HL-60 (cell line): ENCODE data around the gene ADAMTS12.

ENCODE experiments used
- DNase-seq, 2 experiments: peaks; one replicate each; pipeline ENCODE4 v3.0.0-alpha.2; 2010 to 2020; ENCODE audit warnings: low read depth in 1 of 2, low spot score in 1 of 2
- H3K27ac ChIP-seq: fragments of 250-450 bp; sonication (Bioruptor Pico); replicated peaks from 2 replicates; pipeline ENCODE4 v1.5.1; 2020; ENCODE audit warnings: mild to moderate bottlenecking, moderate library complexity
- H3K27me3 ChIP-seq: fragments of 250-450 bp; sonication (Bioruptor Pico); 2 replicates; pipeline ENCODE4 v1.5.1; 2021; ENCODE audit warnings: mild to moderate bottlenecking, moderate library complexity; ENCODE audit not compliant: insufficient read depth, poor library complexity, severe bottlenecking
- H3K4me3 ChIP-seq: replicated peaks from 2 replicates; pipeline ENCODE4 v1.5.1; 2011; ENCODE audit warnings: mild to moderate bottlenecking, control low read depth, low read length; ENCODE audit not compliant: insufficient read depth
- GABPA ChIP-seq: IDR thresholded peaks from 2 replicates; pipeline ENCODE4 v1.6.1; 2012; ENCODE audit warnings: low read depth
- POLR2AphosphoS5 ChIP-seq: IDR thresholded peaks from 2 replicates; pipeline ENCODE4 v1.6.1; 2012; ENCODE audit warnings: low read depth
- SPI1 ChIP-seq: IDR thresholded peaks from 2 replicates; pipeline ENCODE4 v1.6.1; 2012; ENCODE audit warnings: low read depth, mild to moderate bottlenecking, borderline replicate concordance
- TF ChIP-seq, protein P1 (sequence below): IDR thresholded peaks from one replicate; pipeline ENCODE4 v1.5.1; 2011; ENCODE audit warnings: low read length, control low read depth, inconsistent platforms; ENCODE audit not compliant: insufficient read depth
- TF ChIP-seq, protein P2 (sequence below): IDR thresholded peaks from 2 replicates; pipeline ENCODE4 v1.6.1; 2012; ENCODE audit warnings: low read depth; ENCODE audit not compliant: insufficient replicate concordance

Gene ADAMTS12

DNA sequence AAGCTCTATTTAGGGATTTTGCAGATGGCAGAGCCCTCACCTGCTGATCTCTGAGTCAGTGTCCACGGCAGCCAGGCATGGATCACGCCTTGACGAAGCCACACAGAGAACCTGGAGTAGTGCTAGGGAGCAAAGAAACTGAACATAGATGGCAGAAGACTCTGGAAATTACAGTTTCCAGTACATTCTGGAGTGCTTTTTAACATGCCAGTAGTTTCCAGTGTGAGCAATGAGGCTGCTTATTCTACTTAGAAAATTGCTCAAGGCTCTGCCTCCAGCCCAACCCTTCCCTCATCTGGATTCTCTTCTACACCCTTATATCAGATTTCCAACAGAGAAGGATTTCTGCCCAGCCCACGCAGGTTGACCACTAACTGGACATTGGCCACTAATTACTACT lies 203.3 kb downstream of the ADAMTS12 start:
- Histone ChIP-seq H3K27me3 (no peaks in the 10 kb centered on the region), H3K27ac (no peak overlapping the region), H3K4me3 (no peak overlapping the region)
- DNase-seq: no peak
- TF ChIP-seq POLR2AphosphoS5 (no peak), GABPA (no peak), SPI1 (no peak)
- TF ChIP-seq, protein P1, sequence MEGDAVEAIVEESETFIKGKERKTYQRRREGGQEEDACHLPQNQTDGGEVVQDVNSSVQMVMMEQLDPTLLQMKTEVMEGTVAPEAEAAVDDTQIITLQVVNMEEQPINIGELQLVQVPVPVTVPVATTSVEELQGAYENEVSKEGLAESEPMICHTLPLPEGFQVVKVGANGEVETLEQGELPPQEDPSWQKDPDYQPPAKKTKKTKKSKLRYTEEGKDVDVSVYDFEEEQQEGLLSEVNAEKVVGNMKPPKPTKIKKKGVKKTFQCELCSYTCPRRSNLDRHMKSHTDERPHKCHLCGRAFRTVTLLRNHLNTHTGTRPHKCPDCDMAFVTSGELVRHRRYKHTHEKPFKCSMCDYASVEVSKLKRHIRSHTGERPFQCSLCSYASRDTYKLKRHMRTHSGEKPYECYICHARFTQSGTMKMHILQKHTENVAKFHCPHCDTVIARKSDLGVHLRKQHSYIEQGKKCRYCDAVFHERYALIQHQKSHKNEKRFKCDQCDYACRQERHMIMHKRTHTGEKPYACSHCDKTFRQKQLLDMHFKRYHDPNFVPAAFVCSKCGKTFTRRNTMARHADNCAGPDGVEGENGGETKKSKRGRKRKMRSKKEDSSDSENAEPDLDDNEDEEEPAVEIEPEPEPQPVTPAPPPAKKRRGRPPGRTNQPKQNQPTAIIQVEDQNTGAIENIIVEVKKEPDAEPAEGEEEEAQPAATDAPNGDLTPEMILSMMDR: no peak
- TF ChIP-seq, protein P2, sequence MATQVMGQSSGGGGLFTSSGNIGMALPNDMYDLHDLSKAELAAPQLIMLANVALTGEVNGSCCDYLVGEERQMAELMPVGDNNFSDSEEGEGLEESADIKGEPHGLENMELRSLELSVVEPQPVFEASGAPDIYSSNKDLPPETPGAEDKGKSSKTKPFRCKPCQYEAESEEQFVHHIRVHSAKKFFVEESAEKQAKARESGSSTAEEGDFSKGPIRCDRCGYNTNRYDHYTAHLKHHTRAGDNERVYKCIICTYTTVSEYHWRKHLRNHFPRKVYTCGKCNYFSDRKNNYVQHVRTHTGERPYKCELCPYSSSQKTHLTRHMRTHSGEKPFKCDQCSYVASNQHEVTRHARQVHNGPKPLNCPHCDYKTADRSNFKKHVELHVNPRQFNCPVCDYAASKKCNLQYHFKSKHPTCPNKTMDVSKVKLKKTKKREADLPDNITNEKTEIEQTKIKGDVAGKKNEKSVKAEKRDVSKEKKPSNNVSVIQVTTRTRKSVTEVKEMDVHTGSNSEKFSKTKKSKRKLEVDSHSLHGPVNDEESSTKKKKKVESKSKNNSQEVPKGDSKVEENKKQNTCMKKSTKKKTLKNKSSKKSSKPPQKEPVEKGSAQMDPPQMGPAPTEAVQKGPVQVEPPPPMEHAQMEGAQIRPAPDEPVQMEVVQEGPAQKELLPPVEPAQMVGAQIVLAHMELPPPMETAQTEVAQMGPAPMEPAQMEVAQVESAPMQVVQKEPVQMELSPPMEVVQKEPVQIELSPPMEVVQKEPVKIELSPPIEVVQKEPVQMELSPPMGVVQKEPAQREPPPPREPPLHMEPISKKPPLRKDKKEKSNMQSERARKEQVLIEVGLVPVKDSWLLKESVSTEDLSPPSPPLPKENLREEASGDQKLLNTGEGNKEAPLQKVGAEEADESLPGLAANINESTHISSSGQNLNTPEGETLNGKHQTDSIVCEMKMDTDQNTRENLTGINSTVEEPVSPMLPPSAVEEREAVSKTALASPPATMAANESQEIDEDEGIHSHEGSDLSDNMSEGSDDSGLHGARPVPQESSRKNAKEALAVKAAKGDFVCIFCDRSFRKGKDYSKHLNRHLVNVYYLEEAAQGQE: no peak

DNA sequence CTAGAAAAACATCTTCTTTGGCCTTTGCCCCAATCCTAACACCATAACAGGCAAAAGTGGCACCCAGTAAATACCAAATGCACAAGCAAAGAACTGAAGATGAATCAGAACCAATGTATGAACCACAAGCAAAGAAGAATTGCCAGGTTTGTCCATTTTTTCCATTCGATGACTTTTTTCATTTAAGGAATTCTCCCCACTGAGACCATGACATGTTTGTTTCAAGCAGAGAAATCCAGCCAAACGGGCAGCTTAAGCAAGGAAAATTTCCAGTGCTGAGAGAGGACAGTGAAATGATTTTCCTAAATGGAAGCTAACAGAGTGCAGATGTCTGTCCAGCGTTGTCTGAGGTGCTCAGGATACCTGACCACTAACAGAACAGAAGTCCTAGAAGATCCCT lies 203.7 kb downstream of the ADAMTS12 start:
- Histone ChIP-seq H3K4me3 (no peak overlapping the region), H3K27ac (no peak overlapping the region), H3K27me3 (no peaks in the 10 kb centered on the region)
- TF ChIP-seq, protein P1: no peak
- TF ChIP-seq POLR2AphosphoS5 (no peak), GABPA (no peak), SPI1 (no peak)
- TF ChIP-seq, protein P2: no peak
- DNase-seq: no peak

DNA sequence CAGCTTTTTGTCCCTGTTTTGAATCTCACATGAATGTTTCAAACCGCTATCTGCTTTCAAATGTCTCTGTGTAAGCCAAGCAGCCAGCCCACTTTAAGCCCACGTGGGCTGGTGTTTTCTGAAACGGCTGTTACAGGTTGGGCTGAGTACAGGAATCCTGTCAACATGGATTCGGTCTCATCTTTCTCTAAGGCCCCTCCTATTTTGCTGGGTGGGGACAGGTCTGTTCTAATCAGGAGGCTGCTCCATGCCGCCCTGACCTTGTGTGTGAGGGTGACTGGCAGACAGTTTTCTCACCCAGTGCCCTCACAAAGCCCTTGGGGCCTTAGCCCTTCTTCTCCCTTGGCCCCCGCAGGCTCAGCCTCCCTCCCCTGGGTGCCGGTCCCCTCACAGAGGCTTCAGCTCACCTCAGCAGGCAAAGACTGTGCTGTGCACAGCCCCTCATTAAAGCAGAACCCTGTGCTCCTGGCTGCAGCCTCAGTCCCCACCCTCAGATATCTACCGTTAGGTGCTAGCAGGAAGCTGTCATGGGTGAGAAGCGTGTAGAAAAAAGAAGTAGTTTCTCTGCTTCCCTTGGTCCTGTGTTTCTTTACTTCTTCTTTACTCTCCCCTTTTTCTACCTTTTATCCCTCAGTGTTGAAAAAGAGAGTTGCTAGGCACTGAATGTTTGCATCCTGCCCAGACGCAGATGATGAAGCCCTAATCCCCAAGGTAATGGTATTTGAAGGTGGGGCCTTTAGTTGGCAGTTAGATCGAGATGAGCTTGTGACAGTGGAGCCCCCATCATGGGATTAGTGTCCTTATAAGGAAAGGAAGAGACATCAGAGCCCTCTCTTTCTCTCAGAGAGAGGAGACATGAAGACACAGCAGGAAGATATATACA lies 205.7 kb downstream of the ADAMTS12 start:
- no peaks in the 10 kb centered on the region for H3K27me3 ChIP-seq
- no peak overlapping the region for H3K4me3 ChIP-seq
- no peak overlapping the region for H3K27ac ChIP-seq
- no peak for DNase-seq
- TF ChIP-seq, protein P1: no peak
- TF ChIP-seq SPI1 (no peak), GABPA (no peak), POLR2AphosphoS5 (no peak)
- TF ChIP-seq, protein P2: no peak
